ENCODE results near the gene TACO1. TPM values are rescaled to one million over a fixed set of nuclear protein-coding genes. Genes with fewer than 3 reads are reported as not detected.

Gene TACO1
- 13.7 and 16.8 TPM in 2 replicates for polyA plus RNA-seq

DNA sequence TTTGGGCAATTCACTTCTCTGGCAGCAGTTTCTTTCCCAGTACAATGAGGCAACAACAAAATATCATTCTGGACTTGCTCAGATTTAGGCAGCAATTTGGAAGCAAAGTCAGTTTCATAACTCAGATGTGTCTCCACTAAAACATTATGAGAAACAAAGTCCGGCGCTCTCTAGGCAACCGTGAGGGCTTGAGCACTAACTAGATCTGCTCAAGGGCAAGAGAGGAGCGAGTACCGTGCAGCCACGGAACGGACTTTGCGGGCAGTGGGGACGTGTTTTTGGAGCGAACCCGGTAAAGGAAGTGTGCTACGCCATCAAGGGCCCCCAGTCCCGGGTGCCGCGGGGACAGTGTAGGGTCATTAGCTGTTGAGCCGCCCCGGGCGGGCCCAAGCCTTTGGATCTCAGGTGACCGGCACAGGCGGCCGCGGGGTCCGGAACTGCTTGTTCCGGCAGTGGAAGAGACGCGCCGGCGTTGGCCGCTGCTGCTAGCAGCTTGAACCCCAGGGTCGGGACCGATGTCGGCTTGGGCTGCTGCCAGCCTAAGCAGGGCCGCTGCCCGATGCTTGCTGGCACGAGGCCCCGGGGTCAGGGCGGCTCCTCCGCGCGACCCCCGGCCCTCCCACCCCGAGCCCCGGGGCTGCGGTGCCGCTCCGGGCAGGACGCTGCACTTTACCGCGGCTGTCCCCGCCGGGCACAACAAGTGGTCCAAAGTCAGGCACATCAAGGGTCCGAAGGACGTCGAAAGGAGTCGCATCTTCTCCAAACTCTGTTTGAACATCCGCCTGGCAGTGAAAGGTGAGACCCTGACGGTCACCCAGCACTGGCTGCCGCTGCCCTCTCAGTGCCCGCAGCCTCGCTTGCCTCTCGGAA is at the start of gene TACO1:
TACO1 (plus strand) TSS at position 327 of the 870 bp plus-strand sequence; CDS start at position 516, 189 bp downstream.

DNA sequence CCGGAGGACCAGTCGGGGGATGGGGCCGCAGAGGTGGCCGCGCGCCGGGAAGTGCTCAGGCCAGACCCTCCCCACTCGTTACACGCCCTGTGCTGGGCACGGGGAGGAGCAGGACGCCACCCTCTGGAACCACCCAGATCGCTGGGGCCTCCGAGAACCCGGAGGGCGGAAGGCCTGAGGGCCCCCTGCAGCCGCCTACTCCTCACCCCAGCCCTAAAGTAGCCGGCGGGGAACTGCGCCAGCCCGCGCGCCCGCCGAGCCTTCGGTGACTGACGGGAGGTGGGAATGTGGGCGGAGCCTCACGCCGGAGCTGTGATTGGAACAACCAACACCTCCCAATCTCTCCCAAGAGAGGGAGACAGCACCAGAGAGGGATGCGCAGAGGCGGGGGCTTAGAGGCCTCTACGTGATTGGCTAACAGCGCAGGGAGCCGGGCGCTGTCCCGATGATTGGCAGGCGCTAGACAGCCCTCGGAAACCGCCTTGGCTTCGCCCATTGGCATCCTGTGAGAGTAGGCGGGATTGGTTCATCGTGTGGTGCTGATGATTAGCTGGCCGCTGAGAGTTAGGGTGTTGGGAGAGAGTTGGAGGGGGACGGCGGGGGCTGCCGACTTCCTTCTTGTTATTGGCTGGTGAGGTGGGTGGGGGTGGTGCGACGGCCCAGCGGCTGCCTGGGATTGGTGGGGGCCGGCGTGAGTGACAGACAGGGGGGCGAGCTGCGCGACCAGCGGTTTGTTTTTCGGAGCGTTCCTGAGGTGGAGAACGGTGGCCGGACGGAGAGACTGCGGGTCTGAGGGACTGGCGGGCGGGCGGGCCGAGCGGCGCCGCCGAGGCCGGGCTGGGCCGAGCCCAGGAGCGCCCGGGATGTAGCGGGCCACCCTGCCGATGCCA is 21.2 kb downstream of the TACO1 start, which contains the start of gene MAP3K3:
MAP3K3 (plus strand) TSS at position 734 of the 890 bp plus-strand sequence. CDS start 343 bp downstream, outside the sequence.

Other genes with a start within 250 kb of the TACO1 start
- 11.4 TPM in 2 replicates for gene CYB561, start 154.6 kb upstream of the TACO1 start, polyA plus RNA-seq
- gene ACE, start 123.8 kb upstream of the TACO1 start, polyA plus RNA-seq: not detected in 2 replicates
- gene KCNH6, start 77.5 kb upstream of the TACO1 start, polyA plus RNA-seq: 0.34 and 0.81 TPM in 2 replicates
- gene DCAF7, start 50.4 kb upstream of the TACO1 start, polyA plus RNA-seq: 11.3 and 13.1 TPM in 2 replicates
- 0.35 and 0.85 TPM in 2 replicates for gene MAP3K3, start 21.5 kb downstream of the TACO1 start, polyA plus RNA-seq
- gene LIMD2, start 99.2 kb downstream of the TACO1 start, polyA plus RNA-seq: 0.11 and 1.1 TPM in 2 replicates
- 13.1 and 17.3 TPM in 2 replicates for gene STRADA, start 140.9 kb downstream of the TACO1 start, polyA plus RNA-seq
- 70.6 and 83.0 TPM in 2 replicates for gene CCDC47, start 172.7 kb downstream of the TACO1 start, polyA plus RNA-seq
- gene DDX42, start 173.3 kb downstream of the TACO1 start, polyA plus RNA-seq: 26.0 and 30.9 TPM in 2 replicates
- gene PSMC5, start 226.5 kb downstream of the TACO1 start, polyA plus RNA-seq: 189 and 271 TPM in 2 replicates
- 9.9 and 16.4 TPM in 2 replicates for gene FTSJ3, start 226.8 kb downstream of the TACO1 start, polyA plus RNA-seq
- 0.27 and 1.8 TPM in 2 replicates for gene SMARCD2, start 241.8 kb downstream of the TACO1 start, polyA plus RNA-seq

Measured in Purkinje cell (primary cell).